ENCODE measurements around the gene TFF2.

TFF2 gene

GRCh38 chr21:42343963-42344510 is 6.8 kb downstream of the TFF2 start:
- TF ChIP-seq, protein P1, sequence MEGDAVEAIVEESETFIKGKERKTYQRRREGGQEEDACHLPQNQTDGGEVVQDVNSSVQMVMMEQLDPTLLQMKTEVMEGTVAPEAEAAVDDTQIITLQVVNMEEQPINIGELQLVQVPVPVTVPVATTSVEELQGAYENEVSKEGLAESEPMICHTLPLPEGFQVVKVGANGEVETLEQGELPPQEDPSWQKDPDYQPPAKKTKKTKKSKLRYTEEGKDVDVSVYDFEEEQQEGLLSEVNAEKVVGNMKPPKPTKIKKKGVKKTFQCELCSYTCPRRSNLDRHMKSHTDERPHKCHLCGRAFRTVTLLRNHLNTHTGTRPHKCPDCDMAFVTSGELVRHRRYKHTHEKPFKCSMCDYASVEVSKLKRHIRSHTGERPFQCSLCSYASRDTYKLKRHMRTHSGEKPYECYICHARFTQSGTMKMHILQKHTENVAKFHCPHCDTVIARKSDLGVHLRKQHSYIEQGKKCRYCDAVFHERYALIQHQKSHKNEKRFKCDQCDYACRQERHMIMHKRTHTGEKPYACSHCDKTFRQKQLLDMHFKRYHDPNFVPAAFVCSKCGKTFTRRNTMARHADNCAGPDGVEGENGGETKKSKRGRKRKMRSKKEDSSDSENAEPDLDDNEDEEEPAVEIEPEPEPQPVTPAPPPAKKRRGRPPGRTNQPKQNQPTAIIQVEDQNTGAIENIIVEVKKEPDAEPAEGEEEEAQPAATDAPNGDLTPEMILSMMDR (IDR thresholded peaks at IDR 0.05), result no peak
- Histone ChIP-seq H3K4me3 (ENCODE audit: low read depth, low read length) (no peak overlapping the region), H3K9ac (no peak overlapping the region), H3K4me1 (no peaks in the 10 kb centered on the region), H3K27ac (no peak overlapping the region), H3K27me3 (ENCODE audit: control insufficient read depth, insufficient read depth, low read length) (no peaks in the 10 kb centered on the region), H2AFZ (no peak overlapping the region), H3K36me3 (ENCODE audit: control insufficient read depth, insufficient read depth, low read length) (no peaks in the 10 kb centered on the region), H3K79me2 (no peaks in the 10 kb centered on the region), H3K9me3 (ENCODE audit: control insufficient read depth, low read length) (no peaks in the 10 kb centered on the region), H3K4me2 (ENCODE audit: low read length) (no peak overlapping the region)

DNA sequence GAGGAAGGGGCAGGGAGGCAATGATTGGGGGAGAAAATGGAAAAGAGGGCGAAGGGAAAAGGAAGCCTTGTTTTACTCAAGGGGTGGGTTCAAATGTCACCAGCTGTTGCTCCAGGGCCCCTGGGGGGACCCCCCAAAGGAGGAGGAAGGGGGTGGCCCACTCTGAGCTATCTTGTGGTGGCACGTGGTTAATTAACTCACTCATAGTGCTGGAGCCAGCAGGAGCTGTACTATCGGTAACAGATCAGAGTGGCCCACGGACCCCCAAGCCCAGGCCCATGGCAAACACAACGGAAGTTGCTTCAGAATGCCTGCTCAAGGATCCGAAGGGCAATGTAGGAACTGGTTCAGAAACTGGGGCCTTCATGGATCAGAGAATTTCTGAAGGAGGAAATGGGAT is 7.2 kb downstream of the TFF2 start:
- Histone ChIP-seq H3K9ac (no peak overlapping the region), H3K79me2 (no peaks in the 10 kb centered on the region), H3K27me3 (ENCODE audit: control insufficient read depth, insufficient read depth, low read length) (no peaks in the 10 kb centered on the region), H3K27ac (no peak overlapping the region), H3K9me3 (ENCODE audit: control insufficient read depth, low read length) (no peaks in the 10 kb centered on the region), H3K4me3 (ENCODE audit: low read depth, low read length) (no peak overlapping the region), H3K4me1 (no peaks in the 10 kb centered on the region), H2AFZ (no peak overlapping the region), H3K36me3 (ENCODE audit: control insufficient read depth, insufficient read depth, low read length) (no peaks in the 10 kb centered on the region), H3K4me2 (ENCODE audit: low read length) (no peak overlapping the region)
- TF ChIP-seq, protein P1 (IDR thresholded peaks at IDR 0.05), result no peak

DNA sequence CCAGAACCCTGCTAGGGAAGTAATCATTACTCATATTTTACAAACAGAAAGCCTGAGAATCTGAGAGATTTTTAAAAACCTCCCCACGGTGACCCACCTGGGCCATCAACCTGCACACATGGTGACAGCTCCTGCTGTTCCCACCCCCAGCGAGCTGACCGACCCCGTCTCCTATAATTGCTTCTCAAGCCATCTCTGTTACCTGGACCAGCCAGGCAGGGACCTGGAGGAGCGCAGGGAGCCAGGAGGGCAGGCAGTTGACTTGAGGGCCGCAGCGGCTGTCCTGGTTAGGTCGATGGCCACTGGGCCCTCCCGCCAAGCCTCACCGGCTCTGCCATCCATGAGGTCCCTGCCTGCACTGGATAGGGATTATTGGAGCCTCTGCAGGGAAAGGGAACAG is 7.7 kb downstream of the TFF2 start:
- H3K4me1 ChIP-seq, result no peaks in the 10 kb centered on the region
- no peak overlapping the region for H2AFZ ChIP-seq

GRCh38 chr21:42341776-42342542 is 8.8 kb downstream of the TFF2 start:
- H3K4me3 ChIP-seq (ENCODE audit: low read depth, low read length), result no peak overlapping the region
- H3K9ac ChIP-seq, result no peak overlapping the region
- TF ChIP-seq, protein P1 (IDR thresholded peaks at IDR 0.05), result no peak
- no peak overlapping the region for H2AFZ ChIP-seq
- H3K27me3 ChIP-seq (ENCODE audit: control insufficient read depth, insufficient read depth, low read length), result no peaks in the 10 kb centered on the region
- H3K4me2 ChIP-seq (ENCODE audit: low read length), result no peak overlapping the region
- H3K9me3 ChIP-seq (ENCODE audit: control insufficient read depth, low read length), result no peaks in the 10 kb centered on the region
- no peaks in the 10 kb centered on the region for H3K36me3 ChIP-seq (ENCODE audit: control insufficient read depth, insufficient read depth, low read length)
- no peaks in the 10 kb centered on the region for H3K4me1 ChIP-seq
- H3K79me2 ChIP-seq, result no peaks in the 10 kb centered on the region
- no peak overlapping the region for H3K27ac ChIP-seq

More for the DNA sequence above, 7.7 kb downstream of the TFF2 start:
- H3K9me3 ChIP-seq (ENCODE audit: control insufficient read depth, low read length), result no peaks in the 10 kb centered on the region
- H3K27ac ChIP-seq, result no peak overlapping the region
- H3K4me2 ChIP-seq (ENCODE audit: low read length), result no peak overlapping the region
- no peak overlapping the region for H3K4me3 ChIP-seq (ENCODE audit: low read depth, low read length)
- H3K9ac ChIP-seq, result no peak overlapping the region
- H3K36me3 ChIP-seq (ENCODE audit: control insufficient read depth, insufficient read depth, low read length), result no peaks in the 10 kb centered on the region
- H3K79me2 ChIP-seq, result no peaks in the 10 kb centered on the region
- TF ChIP-seq, protein P1 (IDR thresholded peaks at IDR 0.05), result no peak
- H3K27me3 ChIP-seq (ENCODE audit: control insufficient read depth, insufficient read depth, low read length), result no peaks in the 10 kb centered on the region
